IPS-11a (cell line): ENCODE results near the gene CD9.
"Not testable (repeated sequence)": the region's sequence is repeated elsewhere in the genome, so short reads cannot be mapped to it uniquely, and the experiment has no call there.

Experiments used
- H3K4me3 ChIP-seq: one replicate; pipeline ENCODE4 v1.5.1; 2013; ENCODE audit warnings: low read depth, low read length, control low read depth

CD9 gene

GRCh38 chr12:6198556-6198955 lies 1.6 kb upstream of the CD9 start:
- no peak overlapping the region for H3K4me3 ChIP-seq

- H3K4me3 ChIP-seq, result no peak overlapping the region
Measured at GRCh38 chr12:6198985-6199530, 1.1 kb upstream of the CD9 start.

GRCh38 chr12:6199531-6200255 lies 507 bp upstream of the CD9 start:
- peak overlapping the region; percentile 33 for H3K4me3 ChIP-seq

GRCh38 chr12:6201213-6201608 lies 1.0 kb downstream of the CD9 start:
- peak overlapping the region; percentile 96 for H3K4me3 ChIP-seq

- H3K4me3 ChIP-seq, result no peak overlapping the region
Measured at GRCh38 chr12:6201826-6202225, 1.6 kb downstream of the CD9 start.

- no peak overlapping the region for H3K4me3 ChIP-seq
Measured at GRCh38 chr12:6202304-6202703, 2.1 kb downstream of the CD9 start.

- H3K4me3 ChIP-seq, result no peak overlapping the region
Measured at GRCh38 chr12:6202846-6203245, 2.6 kb downstream of the CD9 start.

GRCh38 chr12:6203601-6204000 lies 3.4 kb downstream of the CD9 start:
- no peak overlapping the region for H3K4me3 ChIP-seq

GRCh38 chr12:6204533-6205143 lies 4.4 kb downstream of the CD9 start:
- no peak overlapping the region for H3K4me3 ChIP-seq

- H3K4me3 ChIP-seq, result no peak overlapping the region
Measured at GRCh38 chr12:6205144-6205539, 4.9 kb downstream of the CD9 start.

- no peak overlapping the region for H3K4me3 ChIP-seq
Measured at GRCh38 chr12:6205761-6206160, 5.6 kb downstream of the CD9 start.

- H3K4me3 ChIP-seq, result no peak overlapping the region
Measured at GRCh38 chr12:6206327-6206726, 6.1 kb downstream of the CD9 start.

- H3K4me3 ChIP-seq, result no peak overlapping the region
Measured at GRCh38 chr12:6207259-6207925, 7.2 kb downstream of the CD9 start.

- no peak overlapping the region for H3K4me3 ChIP-seq
Measured at GRCh38 chr12:6208130-6208529, 7.9 kb downstream of the CD9 start.

GRCh38 chr12:6209428-6209827 lies 9.2 kb downstream of the CD9 start:
- not testable (repeated sequence) for H3K4me3 ChIP-seq

- no peak overlapping the region for H3K4me3 ChIP-seq
Measured at GRCh38 chr12:6211421-6211869, 11.2 kb downstream of the CD9 start.

GRCh38 chr12:6212086-6212485 lies 11.9 kb downstream of the CD9 start:
- H3K4me3 ChIP-seq, result no peak overlapping the region

GRCh38 chr12:6213969-6214368 lies 13.8 kb downstream of the CD9 start:
- H3K4me3 ChIP-seq, result no peak overlapping the region

GRCh38 chr12:6214633-6215032 lies 14.4 kb downstream of the CD9 start:
- H3K4me3 ChIP-seq, result no peak overlapping the region

GRCh38 chr12:6215120-6215807 lies 15.1 kb downstream of the CD9 start:
- H3K4me3 ChIP-seq, result no peak overlapping the region

- H3K4me3 ChIP-seq, result no peak overlapping the region
Measured at GRCh38 chr12:6215932-6216494, 15.8 kb downstream of the CD9 start.
